ENCODE results near the gene ZNF296.

ZNF296 gene

DNA sequence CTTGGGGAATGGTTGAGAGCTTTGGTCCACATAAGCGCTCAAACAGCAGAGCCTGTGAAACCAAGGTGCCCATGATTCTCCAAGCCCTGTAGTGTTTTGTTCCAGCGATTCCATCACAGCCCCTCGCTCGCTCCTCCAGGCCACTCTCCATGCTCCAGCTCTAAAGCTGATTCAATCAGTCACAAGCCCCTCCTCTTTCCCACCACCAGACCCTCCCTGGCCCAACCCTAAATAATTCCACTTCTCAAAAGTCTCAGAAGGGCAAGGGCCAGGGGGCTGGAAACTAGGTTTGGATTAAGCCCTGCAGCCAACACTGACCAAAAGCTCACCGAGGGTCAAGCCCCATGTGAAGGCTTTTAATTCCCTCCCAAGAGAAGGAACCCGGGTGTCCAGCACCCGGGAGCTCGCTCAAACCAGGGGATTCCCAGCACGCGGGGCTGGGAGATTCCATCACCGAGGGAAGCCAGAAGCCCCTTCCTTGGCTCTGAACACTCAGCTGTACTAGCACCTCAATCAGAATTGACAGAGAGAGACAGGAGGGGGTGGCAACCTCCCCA, 1.5 kb downstream of the ZNF296 start:
- Histone ChIP-seq H3K27ac (peak overlapping the region in 1 of 2 donors; percentile 83), H3K4me3 (peak overlapping the region; percentile 74)
- no peak for DNase-seq (ENCODE audit: low spot score)
- TF ChIP-seq, protein P1, sequence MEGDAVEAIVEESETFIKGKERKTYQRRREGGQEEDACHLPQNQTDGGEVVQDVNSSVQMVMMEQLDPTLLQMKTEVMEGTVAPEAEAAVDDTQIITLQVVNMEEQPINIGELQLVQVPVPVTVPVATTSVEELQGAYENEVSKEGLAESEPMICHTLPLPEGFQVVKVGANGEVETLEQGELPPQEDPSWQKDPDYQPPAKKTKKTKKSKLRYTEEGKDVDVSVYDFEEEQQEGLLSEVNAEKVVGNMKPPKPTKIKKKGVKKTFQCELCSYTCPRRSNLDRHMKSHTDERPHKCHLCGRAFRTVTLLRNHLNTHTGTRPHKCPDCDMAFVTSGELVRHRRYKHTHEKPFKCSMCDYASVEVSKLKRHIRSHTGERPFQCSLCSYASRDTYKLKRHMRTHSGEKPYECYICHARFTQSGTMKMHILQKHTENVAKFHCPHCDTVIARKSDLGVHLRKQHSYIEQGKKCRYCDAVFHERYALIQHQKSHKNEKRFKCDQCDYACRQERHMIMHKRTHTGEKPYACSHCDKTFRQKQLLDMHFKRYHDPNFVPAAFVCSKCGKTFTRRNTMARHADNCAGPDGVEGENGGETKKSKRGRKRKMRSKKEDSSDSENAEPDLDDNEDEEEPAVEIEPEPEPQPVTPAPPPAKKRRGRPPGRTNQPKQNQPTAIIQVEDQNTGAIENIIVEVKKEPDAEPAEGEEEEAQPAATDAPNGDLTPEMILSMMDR (IDR thresholded peaks at IDR 0.05): no peak

DNA sequence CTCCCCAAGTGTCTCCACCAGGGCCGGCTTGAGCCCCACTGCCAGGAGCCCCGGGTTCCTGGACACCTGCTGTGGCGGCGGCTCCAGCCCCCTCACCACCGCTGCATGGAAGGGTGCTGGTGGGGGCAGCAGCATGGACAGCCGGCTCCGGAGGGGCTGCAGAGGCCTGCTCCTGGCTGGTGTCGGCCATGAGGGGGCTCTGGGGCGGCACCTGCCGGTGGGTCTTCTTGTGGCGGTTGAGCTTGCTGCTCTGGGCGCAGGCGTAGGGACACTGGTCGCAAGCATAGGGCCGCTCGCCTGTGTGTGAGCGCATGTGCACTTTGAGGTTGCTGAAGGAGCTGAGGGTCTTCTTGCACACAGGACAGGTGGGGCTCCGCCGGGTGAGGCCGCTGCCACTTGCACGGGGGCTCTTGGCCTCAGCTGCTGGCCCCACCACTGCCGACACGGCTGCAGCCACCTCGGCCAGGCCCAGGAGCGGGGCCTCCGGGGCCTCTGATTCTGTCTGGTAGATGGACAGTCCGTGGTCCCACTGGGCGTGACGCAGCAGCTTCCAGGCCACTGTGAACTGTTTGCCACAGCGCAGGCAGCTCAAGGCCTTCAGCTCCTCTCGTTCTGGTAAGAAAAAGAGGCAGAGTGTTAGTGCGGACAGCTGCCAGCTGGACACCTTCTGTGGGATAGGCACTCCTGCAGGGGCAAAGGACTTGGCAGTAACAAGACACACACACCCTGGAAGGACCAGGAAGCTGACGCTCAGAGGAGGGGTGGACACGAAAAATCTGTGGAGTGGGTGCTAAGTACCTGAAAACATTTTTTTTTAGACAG, 4.1 kb downstream of the ZNF296 start:
- no peak for DNase-seq (ENCODE audit: low spot score)
- TF ChIP-seq, protein P1 (IDR thresholded peaks at IDR 0.05): no peak
- Histone ChIP-seq H3K4me3 (no peak overlapping the region), H3K27ac (no peak overlapping the region)

DNA sequence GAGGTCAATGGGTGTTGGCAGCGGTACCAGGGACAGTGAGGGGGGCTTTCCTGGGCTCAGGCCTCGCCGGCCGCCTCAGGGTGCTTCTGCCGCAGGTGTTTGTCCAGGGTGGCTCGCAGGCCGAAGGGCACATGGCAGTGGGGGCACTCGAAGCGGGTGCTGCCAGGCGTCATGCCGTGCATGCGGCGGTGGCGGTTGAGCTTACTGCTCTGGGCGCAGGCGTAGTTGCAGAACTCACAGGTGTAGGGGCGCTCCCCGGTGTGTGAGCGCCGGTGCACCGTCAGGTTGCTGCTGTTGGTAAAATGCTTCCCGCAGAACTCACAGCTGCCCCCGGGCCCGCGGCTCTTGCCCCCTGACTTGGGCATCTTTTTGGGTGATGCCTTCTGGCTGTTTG, 4.7 kb downstream of the ZNF296 start:
- Histone ChIP-seq H3K27ac (no peak overlapping the region), H3K4me3 (no peak overlapping the region)
- TF ChIP-seq, protein P1 (IDR thresholded peaks at IDR 0.05): no peak
- DNase-seq (ENCODE audit: low spot score): no peak

DNA sequence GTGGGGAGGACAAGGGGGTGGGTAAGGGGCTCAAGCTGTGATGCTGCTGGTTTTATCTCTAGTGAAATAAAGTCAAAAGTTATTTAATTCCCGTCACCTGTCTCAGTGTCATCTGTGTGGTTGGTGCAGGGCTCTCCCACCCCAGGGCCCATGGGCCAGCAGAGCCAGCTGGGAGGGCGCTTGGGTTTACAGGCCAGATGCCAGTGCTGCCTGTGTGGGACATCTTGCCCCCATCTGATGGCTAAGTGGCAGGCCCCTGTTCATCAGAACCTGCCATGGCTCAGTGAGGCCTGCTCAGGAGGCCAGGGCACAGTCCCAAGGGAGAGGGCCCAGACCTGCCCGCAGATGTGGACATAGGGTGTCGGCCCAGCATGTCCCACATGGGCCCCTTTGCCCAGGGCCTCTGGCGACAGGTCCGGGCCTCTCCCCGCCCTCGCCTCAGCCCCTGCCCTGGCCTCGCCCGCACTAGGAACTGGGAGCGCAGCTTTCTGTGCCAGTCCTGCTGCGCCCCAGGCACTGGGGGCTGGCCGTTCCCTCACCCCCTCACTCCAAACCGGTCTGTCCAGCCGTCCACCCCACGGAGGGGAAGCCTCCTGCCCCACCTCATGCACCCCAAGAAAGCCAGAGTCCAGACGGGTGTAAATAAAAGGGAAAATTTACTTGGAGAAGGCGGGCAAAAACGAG, 5.3 kb downstream of the ZNF296 start:
- DNase-seq (ENCODE audit: low spot score): no peak
- no peak overlapping the region for H3K4me3 ChIP-seq
- TF ChIP-seq, protein P1 (IDR thresholded peaks at IDR 0.05): no peak
- no peak overlapping the region for H3K27ac ChIP-seq

DNA sequence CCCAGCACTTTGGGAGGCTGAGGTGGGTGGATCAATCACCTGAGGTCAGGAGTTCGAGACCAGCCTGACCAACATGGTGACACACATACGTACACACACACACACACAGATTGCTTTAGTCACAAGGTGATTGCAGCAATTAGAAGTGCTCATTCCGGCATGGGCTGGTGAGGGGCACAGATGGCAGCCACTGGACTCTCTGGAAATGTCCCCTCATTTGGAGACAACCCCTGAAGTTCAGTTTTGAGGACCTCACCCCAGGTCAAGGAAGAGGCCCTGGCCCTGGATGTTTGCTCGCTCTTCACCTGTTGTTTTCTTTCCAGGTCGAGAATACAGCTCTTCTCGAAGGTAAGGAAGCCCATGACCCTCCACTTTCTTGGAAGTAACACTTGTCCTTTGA, 6.1 kb downstream of the ZNF296 start:
- no peak for DNase-seq (ENCODE audit: low spot score)
- TF ChIP-seq, protein P1 (IDR thresholded peaks at IDR 0.05): no peak
- H3K27ac ChIP-seq: no peak overlapping the region
- no peak overlapping the region for H3K4me3 ChIP-seq

DNA sequence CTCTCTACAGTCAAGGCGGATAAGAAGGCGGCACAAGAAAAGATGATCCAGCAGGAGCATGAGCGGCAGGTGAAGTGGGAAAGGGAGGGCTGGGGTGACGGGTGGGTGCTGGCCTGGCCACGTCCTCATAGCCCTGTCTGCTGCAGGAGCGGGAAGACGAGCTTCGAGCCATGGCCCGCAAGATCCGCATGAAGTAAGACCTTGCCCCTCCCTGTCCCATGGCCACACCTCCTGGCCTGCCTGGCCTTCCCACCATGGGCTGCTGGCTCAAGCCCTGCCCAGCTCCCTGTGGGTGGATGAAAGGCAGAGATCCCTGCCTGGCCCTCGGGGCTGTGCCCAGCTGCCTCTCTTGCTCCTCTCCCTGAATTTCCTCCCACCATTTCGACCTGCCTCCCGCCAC, 7.2 kb downstream of the ZNF296 start:
- no peak for DNase-seq (ENCODE audit: low spot score)
- no peak overlapping the region for H3K27ac ChIP-seq
- TF ChIP-seq, protein P1 (IDR thresholded peaks at IDR 0.05): no peak
- no peak overlapping the region for H3K4me3 ChIP-seq

All from coronary artery (tissue), 2 donors.